ENCODE data around the gene NCKAP5.

The NCKAP5 gene

GRCh38 chr2:133166031-133166430, 402.2 kb downstream of the NCKAP5 start:
- H2BK120ac ChIP-seq (ENCODE audit: low read depth, low read length): no peak overlapping the region

DNA sequence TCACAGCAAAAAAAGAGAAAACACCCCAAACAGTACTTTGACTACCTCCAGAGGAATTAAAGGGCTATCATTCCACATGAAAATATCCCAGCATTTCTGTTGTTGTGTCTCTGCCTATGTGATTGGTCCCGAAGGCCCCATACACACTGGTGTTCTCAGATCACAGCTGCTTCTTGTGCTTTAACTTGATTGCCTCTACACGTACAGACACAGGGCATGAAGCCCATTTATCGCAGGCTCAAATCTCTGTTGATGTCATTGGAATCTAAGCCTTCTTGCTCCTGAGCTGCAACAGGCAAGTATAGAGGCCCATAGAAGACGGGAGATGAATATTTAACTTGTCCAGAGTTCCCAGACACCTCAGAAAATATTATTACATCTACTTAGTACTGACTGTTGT, 405.2 kb downstream of the NCKAP5 start:
- Histone ChIP-seq H3K4me3 (ENCODE audit: insufficient read depth in 1 of 2, low read depth in 1 of 2, low read length in 2 of 2) (no peak overlapping the region), H3K18ac (ENCODE audit: low read depth in 1 of 2, low read length in 2 of 2) (no peak overlapping the region), H3K4ac (ENCODE audit: low read depth in 1 of 2, low read length in 2 of 2) (no peak overlapping the region), H2BK15ac (ENCODE audit: low read depth, poor library complexity, severe bottlenecking) (no peak overlapping the region), H2BK5ac (ENCODE audit: low read depth, low read length, poor library complexity, severe bottlenecking) (no peak overlapping the region), H3K79me1 (replicated peaks; ENCODE audit: low read length, poor library complexity, severe bottlenecking) (peaks cover 3% of the 10 kb centered on the region), H3K14ac (ENCODE audit: low read length in 2 of 2) (no peak overlapping the region), H3K23ac (ENCODE audit: low read length in 2 of 2) (no peak overlapping the region), H2AFZ (ENCODE audit: low read depth, low read length) (no peak overlapping the region), H3K36me3 (ENCODE audit: control insufficient read depth in 1 of 2, insufficient read depth in 2 of 2, low read depth in 1 of 2, low read length in 2 of 2) (no peaks in the 10 kb centered on the region), H2BK120ac (ENCODE audit: low read depth, low read length) (no peak overlapping the region), H3K9ac (ENCODE audit: low read length) (no peak overlapping the region), H3K4me1 (ENCODE audit: control insufficient read depth, insufficient read depth, low read depth, low read length) (no peaks in the 10 kb centered on the region), H4K91ac (ENCODE audit: low read length) (no peak overlapping the region), H2AK5ac (ENCODE audit: low read length, severe bottlenecking) (no peak overlapping the region), H2BK12ac (ENCODE audit: low read length in 2 of 2) (no peak overlapping the region), H3K4me2 (ENCODE audit: low read length, poor library complexity, severe bottlenecking) (no peak overlapping the region), H3K9me3 (ENCODE audit: control insufficient read depth, low read length) (no peaks in the 10 kb centered on the region), H3K27ac (ENCODE audit: low read length, poor library complexity, severe bottlenecking) (no peak overlapping the region), H3K27me3 (ENCODE audit: control insufficient read depth in 1 of 2, insufficient read depth in 1 of 2, low read length in 2 of 2) (no peaks in the 10 kb centered on the region), H4K8ac (ENCODE audit: low read length) (no peak overlapping the region)
- WGBS: 82% methylated on average over 3 of the region's 4 CpGs
- DNase-seq: no peak

More at GRCh38 chr2:133166031-133166430, 402.2 kb downstream of the NCKAP5 start:
- Histone ChIP-seq H3K23ac (ENCODE audit: low read length in 2 of 2) (no peak overlapping the region), H3K4me3 (ENCODE audit: insufficient read depth in 1 of 2, low read depth in 1 of 2, low read length in 2 of 2) (no peak overlapping the region), H2BK15ac (ENCODE audit: low read depth, poor library complexity, severe bottlenecking) (no peak overlapping the region), H3K36me3 (ENCODE audit: control insufficient read depth in 1 of 2, insufficient read depth in 2 of 2, low read depth in 1 of 2, low read length in 2 of 2) (no peaks in the 10 kb centered on the region), H3K79me1 (replicated peaks; ENCODE audit: low read length, poor library complexity, severe bottlenecking) (peaks cover 7% of the 10 kb centered on the region), H2BK12ac (ENCODE audit: low read length in 2 of 2) (no peak overlapping the region), H3K4ac (ENCODE audit: low read depth in 1 of 2, low read length in 2 of 2) (no peak overlapping the region), H3K18ac (ENCODE audit: low read depth in 1 of 2, low read length in 2 of 2) (no peak overlapping the region), H3K9me3 (ENCODE audit: control insufficient read depth, low read length) (no peaks in the 10 kb centered on the region), H3K4me1 (ENCODE audit: control insufficient read depth, insufficient read depth, low read depth, low read length) (no peaks in the 10 kb centered on the region), H4K91ac (ENCODE audit: low read length) (no peak overlapping the region), H3K27ac (ENCODE audit: low read length, poor library complexity, severe bottlenecking) (no peak overlapping the region), H3K9ac (ENCODE audit: low read length) (no peak overlapping the region), H4K8ac (ENCODE audit: low read length) (no peak overlapping the region), H2BK5ac (ENCODE audit: low read depth, low read length, poor library complexity, severe bottlenecking) (no peak overlapping the region), H3K27me3 (ENCODE audit: control insufficient read depth in 1 of 2, insufficient read depth in 1 of 2, low read length in 2 of 2) (no peaks in the 10 kb centered on the region), H3K14ac (ENCODE audit: low read length in 2 of 2) (no peak overlapping the region), H2AFZ (ENCODE audit: low read depth, low read length) (no peak overlapping the region), H2AK5ac (ENCODE audit: low read length, severe bottlenecking) (no peak overlapping the region), H3K4me2 (ENCODE audit: low read length, poor library complexity, severe bottlenecking) (no peak overlapping the region)
- no peak for DNase-seq
- 62% methylated on average over 1 of the region's 2 CpGs for WGBS

- H2AK5ac ChIP-seq (ENCODE audit: low read length, severe bottlenecking): no peak overlapping the region
- H2AFZ ChIP-seq (ENCODE audit: low read depth, low read length): no peak overlapping the region
- H3K4me3 ChIP-seq (ENCODE audit: insufficient read depth in 1 of 2, low read depth in 1 of 2, low read length in 2 of 2): no peak overlapping the region
- no peak overlapping the region for H2BK15ac ChIP-seq (ENCODE audit: low read depth, poor library complexity, severe bottlenecking)
- H3K18ac ChIP-seq (ENCODE audit: low read depth in 1 of 2, low read length in 2 of 2): no peak overlapping the region
- no peaks in the 10 kb centered on the region for H3K36me3 ChIP-seq (ENCODE audit: control insufficient read depth in 1 of 2, insufficient read depth in 2 of 2, low read depth in 1 of 2, low read length in 2 of 2)
- H3K4ac ChIP-seq (ENCODE audit: low read depth in 1 of 2, low read length in 2 of 2): no peak overlapping the region
- no peak overlapping the region for H3K4me2 ChIP-seq (ENCODE audit: low read length, poor library complexity, severe bottlenecking)
- no peak overlapping the region for H3K27ac ChIP-seq (ENCODE audit: low read length, poor library complexity, severe bottlenecking)
- H4K8ac ChIP-seq (ENCODE audit: low read length): no peak overlapping the region
- H3K4me1 ChIP-seq (ENCODE audit: control insufficient read depth, insufficient read depth, low read depth, low read length): no peaks in the 10 kb centered on the region
- no peak overlapping the region for H2BK5ac ChIP-seq (ENCODE audit: low read depth, low read length, poor library complexity, severe bottlenecking)
- peaks cover 3% of the 10 kb centered on the region for H3K79me1 ChIP-seq (replicated peaks; ENCODE audit: low read length, poor library complexity, severe bottlenecking)
- no peak overlapping the region for H3K14ac ChIP-seq (ENCODE audit: low read length in 2 of 2)
- peaks cover 6% of the 10 kb centered on the region for H3K9me3 ChIP-seq (ENCODE audit: control insufficient read depth, low read length)
- H3K23ac ChIP-seq (ENCODE audit: low read length in 2 of 2): no peak overlapping the region
- no peak for DNase-seq
- H4K91ac ChIP-seq (ENCODE audit: low read length): no peak overlapping the region
- no peak overlapping the region for H3K9ac ChIP-seq (ENCODE audit: low read length)
- no peaks in the 10 kb centered on the region for H3K27me3 ChIP-seq (ENCODE audit: control insufficient read depth in 1 of 2, insufficient read depth in 1 of 2, low read length in 2 of 2)
- H2BK120ac ChIP-seq (ENCODE audit: low read depth, low read length): no peak overlapping the region
- no peak overlapping the region for H2BK12ac ChIP-seq (ENCODE audit: low read length in 2 of 2)
These were observed 409.8 kb downstream of the NCKAP5 start for GRCh38 chr2:133158442-133158841.

DNA sequence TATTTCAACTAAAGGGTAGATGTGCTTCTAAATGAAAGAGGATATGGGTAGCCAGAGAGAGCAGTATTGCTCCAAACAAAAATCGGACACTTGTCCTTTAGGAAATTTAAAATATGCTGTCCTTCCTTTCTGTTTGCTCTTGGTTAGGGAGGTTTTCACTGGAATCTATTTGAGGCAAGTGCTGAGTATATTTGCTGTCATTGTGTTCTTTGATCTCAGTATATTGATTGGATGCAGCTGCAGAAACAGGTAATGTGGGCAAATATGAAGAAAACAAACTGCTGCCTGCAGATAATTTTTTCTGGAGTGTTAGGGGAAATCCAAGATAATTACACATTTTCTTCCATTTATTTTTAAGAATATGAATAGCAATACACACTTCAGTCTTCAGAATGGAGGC, 410.2 kb downstream of the NCKAP5 start:
- no peak for DNase-seq
- Histone ChIP-seq H3K9ac (ENCODE audit: low read length) (no peak overlapping the region), H3K23ac (ENCODE audit: low read length in 2 of 2) (no peak overlapping the region), H4K8ac (ENCODE audit: low read length) (no peak overlapping the region), H3K4me2 (ENCODE audit: low read length, poor library complexity, severe bottlenecking) (no peak overlapping the region), H3K27me3 (ENCODE audit: control insufficient read depth in 1 of 2, insufficient read depth in 1 of 2, low read length in 2 of 2) (no peaks in the 10 kb centered on the region), H3K36me3 (ENCODE audit: control insufficient read depth in 1 of 2, insufficient read depth in 2 of 2, low read depth in 1 of 2, low read length in 2 of 2) (no peaks in the 10 kb centered on the region), H2BK120ac (ENCODE audit: low read depth, low read length) (no peak overlapping the region), H3K4ac (ENCODE audit: low read depth in 1 of 2, low read length in 2 of 2) (no peak overlapping the region), H2AK5ac (ENCODE audit: low read length, severe bottlenecking) (no peak overlapping the region), H3K4me3 (ENCODE audit: insufficient read depth in 1 of 2, low read depth in 1 of 2, low read length in 2 of 2) (no peak overlapping the region), H2AFZ (ENCODE audit: low read depth, low read length) (no peak overlapping the region), H2BK15ac (ENCODE audit: low read depth, poor library complexity, severe bottlenecking) (no peak overlapping the region), H3K14ac (ENCODE audit: low read length in 2 of 2) (no peak overlapping the region), H4K91ac (ENCODE audit: low read length) (no peak overlapping the region), H3K18ac (ENCODE audit: low read depth in 1 of 2, low read length in 2 of 2) (no peak overlapping the region), H3K4me1 (ENCODE audit: control insufficient read depth, insufficient read depth, low read depth, low read length) (no peaks in the 10 kb centered on the region), H3K27ac (ENCODE audit: low read length, poor library complexity, severe bottlenecking) (no peak overlapping the region), H2BK5ac (ENCODE audit: low read depth, low read length, poor library complexity, severe bottlenecking) (no peak overlapping the region), H2BK12ac (ENCODE audit: low read length in 2 of 2) (no peak overlapping the region), H3K9me3 (ENCODE audit: control insufficient read depth, low read length) (peaks cover 6% of the 10 kb centered on the region), H3K79me1 (replicated peaks; ENCODE audit: low read length, poor library complexity, severe bottlenecking) (peaks cover 3% of the 10 kb centered on the region)
- 97% methylated on average over 1 of the region's 1 CpG for WGBS
